Hepatocyte (in vitro differentiated cells): ENCODE measurements around the gene PHEX.

ENCODE experiments used
- EZH2 ChIP-seq: fragments of 200-600 bp; sonication (generic); IDR thresholded peaks from 2 replicates; pipeline ENCODE4 v1.6.1; 2016; ENCODE audit warnings: antibody characterized with exemption, mild to moderate bottlenecking, borderline replicate concordance
- EZH2phosphoT487 ChIP-seq: fragments of 200-600 bp; sonication (generic); IDR thresholded peaks from one replicate; pipeline ENCODE4 v1.6.1; 2018; ENCODE audit warnings: antibody characterized with exemption, mild to moderate bottlenecking, low read depth, moderate library complexity; ENCODE audit not compliant: unreplicated experiment, severe bottlenecking
- TF ChIP-seq, protein P1 (sequence below): fragments of 200-600 bp; sonication (generic); IDR thresholded peaks from 2 replicates; pipeline ENCODE4 v1.5.1; 2016; ENCODE audit warnings: antibody characterized with exemption, mild to moderate bottlenecking; ENCODE audit not compliant: poor library complexity

GRCh38 chrX:22203186-22203585 lies 171.1 kb downstream of the PHEX start:
- TF ChIP-seq, protein P1, sequence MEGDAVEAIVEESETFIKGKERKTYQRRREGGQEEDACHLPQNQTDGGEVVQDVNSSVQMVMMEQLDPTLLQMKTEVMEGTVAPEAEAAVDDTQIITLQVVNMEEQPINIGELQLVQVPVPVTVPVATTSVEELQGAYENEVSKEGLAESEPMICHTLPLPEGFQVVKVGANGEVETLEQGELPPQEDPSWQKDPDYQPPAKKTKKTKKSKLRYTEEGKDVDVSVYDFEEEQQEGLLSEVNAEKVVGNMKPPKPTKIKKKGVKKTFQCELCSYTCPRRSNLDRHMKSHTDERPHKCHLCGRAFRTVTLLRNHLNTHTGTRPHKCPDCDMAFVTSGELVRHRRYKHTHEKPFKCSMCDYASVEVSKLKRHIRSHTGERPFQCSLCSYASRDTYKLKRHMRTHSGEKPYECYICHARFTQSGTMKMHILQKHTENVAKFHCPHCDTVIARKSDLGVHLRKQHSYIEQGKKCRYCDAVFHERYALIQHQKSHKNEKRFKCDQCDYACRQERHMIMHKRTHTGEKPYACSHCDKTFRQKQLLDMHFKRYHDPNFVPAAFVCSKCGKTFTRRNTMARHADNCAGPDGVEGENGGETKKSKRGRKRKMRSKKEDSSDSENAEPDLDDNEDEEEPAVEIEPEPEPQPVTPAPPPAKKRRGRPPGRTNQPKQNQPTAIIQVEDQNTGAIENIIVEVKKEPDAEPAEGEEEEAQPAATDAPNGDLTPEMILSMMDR = no peak
- TF ChIP-seq EZH2 (no peak), EZH2phosphoT487 (no peak)
